GM19025 (cell line): Measurements from ENCODE around the gene KLHL14.
"Not testable (repeated sequence)": the region's sequence is repeated elsewhere in the genome, so short reads cannot be mapped to it uniquely, and the experiment has no call there.

ENCODE experiments used
- ATAC-seq: cut with Tn5 transposase; IDR thresholded peaks from one replicate; pipeline ENCODE4 v1.9.1; 2021; ENCODE audit warnings: mild to moderate bottlenecking, low read depth, moderate library complexity; ENCODE audit not compliant: unreplicated experiment

KLHL14 gene

GRCh38 chr18:32661486-32662299 is 111.1 kb downstream of the KLHL14 start:
- ATAC-seq, result no peak

- ATAC-seq, result not testable (repeated sequence)
Measured at GRCh38 chr18:32654507-32654906, 118.3 kb downstream of the KLHL14 start.

GRCh38 chr18:32637659-32638058 is 135.2 kb downstream of the KLHL14 start:
- ATAC-seq, result not testable (repeated sequence)

GRCh38 chr18:32637226-32637625 is 135.6 kb downstream of the KLHL14 start:
- no peak for ATAC-seq

- ATAC-seq, result no peak
Measured at GRCh38 chr18:32634876-32635431, 137.9 kb downstream of the KLHL14 start.

GRCh38 chr18:32629981-32630700 is 142.7 kb downstream of the KLHL14 start:
- ATAC-seq, result no peak

GRCh38 chr18:32629292-32629691 is 143.5 kb downstream of the KLHL14 start:
- no peak for ATAC-seq

- no peak for ATAC-seq
Measured at GRCh38 chr18:32624182-32624723, 148.6 kb downstream of the KLHL14 start.

- ATAC-seq, result no peak
Measured at GRCh38 chr18:32623563-32623962, 149.3 kb downstream of the KLHL14 start.
